TTC549 (cell line): ENCODE data around the gene STPG3.

ENCODE experiments used
- FAIRE-seq: peaks from 2 replicates; lab custom pipeline; 2012; peaks lifted over from hg19 to GRCh38; lab: Jason Lieb, UNC

STPG3 gene

GRCh38 chr9:137222190-137223077, 28.7 kb upstream of the STPG3 start, which contains the start of gene RNF208:
Gene RNF208 (minus strand): TSS chr9:137222240. CDS start chr9:137221212, 1,028 bp downstream.
- FAIRE-seq = no peak

- peak; percentile 86 for FAIRE-seq
Measured at GRCh38 chr9:137223078-137223970, 27.8 kb upstream of the STPG3 start.

- no peak for FAIRE-seq
Measured at GRCh38 chr9:137224830-137225694, 26.0 kb upstream of the STPG3 start, which contains the start of gene CYSRT1. Gene CYSRT1 (plus strand): TSS chr9:137225174. CDS start chr9:137225622, 448 bp downstream.

GRCh38 chr9:137225699-137226331, 25.3 kb upstream of the STPG3 start:
- no peak for FAIRE-seq

- no peak for FAIRE-seq
Measured at GRCh38 chr9:137226338-137227053, 24.6 kb upstream of the STPG3 start.

- no peak for FAIRE-seq
Measured at GRCh38 chr9:137227054-137227852, 23.8 kb upstream of the STPG3 start, which contains the start of gene RNF224. Gene RNF224 (plus strand): TSS chr9:137227502. CDS start chr9:137228336, 834 bp downstream.

- no peak for FAIRE-seq
Measured at GRCh38 chr9:137227853-137228505, 23.1 kb upstream of the STPG3 start.

GRCh38 chr9:137228506-137228967, 22.5 kb upstream of the STPG3 start:
- FAIRE-seq = no peak

- no peak for FAIRE-seq
Measured at GRCh38 chr9:137228968-137229896, 21.9 kb upstream of the STPG3 start.

- no peak for FAIRE-seq
Measured at GRCh38 chr9:137229903-137230704, 21.0 kb upstream of the STPG3 start.

GRCh38 chr9:137230705-137231371, 20.2 kb upstream of the STPG3 start, which contains the start of gene SLC34A3:
Gene SLC34A3 (plus strand): TSS chr9:137230901. CDS start chr9:137231703, 802 bp downstream.
- no peak for FAIRE-seq

- FAIRE-seq = no peak
Measured at GRCh38 chr9:137231372-137232039, 19.6 kb upstream of the STPG3 start.

GRCh38 chr9:137232101-137232500, 19.0 kb upstream of the STPG3 start:
- FAIRE-seq = no peak

- FAIRE-seq = no peak
Measured at GRCh38 chr9:137232510-137232909, 18.6 kb upstream of the STPG3 start.

GRCh38 chr9:137233143-137233980, 17.7 kb upstream of the STPG3 start:
- no peak for FAIRE-seq
